GM18517 (cell line): ENCODE data around the gene LRMDA.
"Not testable (repeated sequence)": the region's sequence is repeated elsewhere in the genome, so short reads cannot be mapped to it uniquely, and the experiment has no call there.

Source experiments
- ATAC-seq: cut with Tn5 transposase; IDR thresholded peaks from one replicate; pipeline ENCODE4 v1.9.1; 2021; ENCODE audit warnings: mild to moderate bottlenecking, moderate library complexity; ENCODE audit not compliant: unreplicated experiment

The LRMDA gene

GRCh38 chr10:75762431-75762802, 331.0 kb downstream of the LRMDA start:
- no peak for ATAC-seq

GRCh38 chr10:75763652-75764051, 332.2 kb downstream of the LRMDA start:
- ATAC-seq, result no peak

- ATAC-seq, result no peak
Measured at GRCh38 chr10:75764974-75765788, 333.8 kb downstream of the LRMDA start.

GRCh38 chr10:75765789-75766096, 334.3 kb downstream of the LRMDA start:
- no peak for ATAC-seq

- ATAC-seq, result no peak
Measured at GRCh38 chr10:75766106-75766505, 334.7 kb downstream of the LRMDA start.

GRCh38 chr10:75766752-75767151, 335.3 kb downstream of the LRMDA start:
- not testable (repeated sequence) for ATAC-seq

GRCh38 chr10:75770626-75771081, 339.2 kb downstream of the LRMDA start:
- ATAC-seq, result no peak

- no peak for ATAC-seq
Measured at GRCh38 chr10:75771606-75772005, 340.2 kb downstream of the LRMDA start.

- ATAC-seq, result peak; percentile 55
Measured at GRCh38 chr10:75772153-75772887, 340.9 kb downstream of the LRMDA start.

GRCh38 chr10:75773231-75773780, 341.9 kb downstream of the LRMDA start:
- no peak for ATAC-seq

GRCh38 chr10:75773813-75774782, 342.7 kb downstream of the LRMDA start:
- no peak for ATAC-seq

GRCh38 chr10:75774783-75775490, 343.5 kb downstream of the LRMDA start:
- ATAC-seq, result no peak

GRCh38 chr10:75776738-75777504, 345.5 kb downstream of the LRMDA start:
- no peak for ATAC-seq

GRCh38 chr10:75778665-75779064, 347.2 kb downstream of the LRMDA start:
- no peak for ATAC-seq

GRCh38 chr10:75779276-75779675, 347.9 kb downstream of the LRMDA start:
- no peak for ATAC-seq

- no peak for ATAC-seq
Measured at GRCh38 chr10:75782463-75783248, 351.2 kb downstream of the LRMDA start.

- ATAC-seq, result no peak
Measured at GRCh38 chr10:75788394-75789205, 357.2 kb downstream of the LRMDA start.

- ATAC-seq, result no peak
Measured at GRCh38 chr10:75793848-75794247, 362.4 kb downstream of the LRMDA start.
